Measurements from ENCODE around the gene NMNAT1.

Gene NMNAT1

GRCh38 chr1:9942939-9943788 is at the start of gene NMNAT1, which contains the start of gene LZIC:
TSS of gene NMNAT1 (plus strand) at chr1:9943475. CDS start at chr1:9972074, 28,599 bp downstream.
TSS of gene LZIC (minus strand) at chr1:9943391. CDS start at chr1:9936619, 6,772 bp downstream.
- TF ChIP-seq, protein P1, sequence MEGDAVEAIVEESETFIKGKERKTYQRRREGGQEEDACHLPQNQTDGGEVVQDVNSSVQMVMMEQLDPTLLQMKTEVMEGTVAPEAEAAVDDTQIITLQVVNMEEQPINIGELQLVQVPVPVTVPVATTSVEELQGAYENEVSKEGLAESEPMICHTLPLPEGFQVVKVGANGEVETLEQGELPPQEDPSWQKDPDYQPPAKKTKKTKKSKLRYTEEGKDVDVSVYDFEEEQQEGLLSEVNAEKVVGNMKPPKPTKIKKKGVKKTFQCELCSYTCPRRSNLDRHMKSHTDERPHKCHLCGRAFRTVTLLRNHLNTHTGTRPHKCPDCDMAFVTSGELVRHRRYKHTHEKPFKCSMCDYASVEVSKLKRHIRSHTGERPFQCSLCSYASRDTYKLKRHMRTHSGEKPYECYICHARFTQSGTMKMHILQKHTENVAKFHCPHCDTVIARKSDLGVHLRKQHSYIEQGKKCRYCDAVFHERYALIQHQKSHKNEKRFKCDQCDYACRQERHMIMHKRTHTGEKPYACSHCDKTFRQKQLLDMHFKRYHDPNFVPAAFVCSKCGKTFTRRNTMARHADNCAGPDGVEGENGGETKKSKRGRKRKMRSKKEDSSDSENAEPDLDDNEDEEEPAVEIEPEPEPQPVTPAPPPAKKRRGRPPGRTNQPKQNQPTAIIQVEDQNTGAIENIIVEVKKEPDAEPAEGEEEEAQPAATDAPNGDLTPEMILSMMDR (IDR thresholded peaks at IDR 0.05; ENCODE audit: low read depth, low read length, missing control alignments): no peak
- DNase-seq (ENCODE audit: low read depth): peak; percentile 86
- H3K4me3 ChIP-seq (ENCODE audit: low read depth, low read length): peak within 1 kb of the TSS; percentile 96

GRCh38 chr1:9894115-9894514 is 49.2 kb upstream of the NMNAT1 start:
- no peak for DNase-seq (ENCODE audit: low read depth)
- H3K4me3 ChIP-seq (ENCODE audit: low read depth, low read length): no peak overlapping the region
- TF ChIP-seq, protein P1 (IDR thresholded peaks at IDR 0.05; ENCODE audit: low read depth, low read length, missing control alignments): no peak

- DNase-seq (ENCODE audit: low read depth): peak; percentile 25
- TF ChIP-seq, protein P1 (IDR thresholded peaks at IDR 0.05; ENCODE audit: low read depth, low read length, missing control alignments): no peak
- no peak overlapping the region for H3K4me3 ChIP-seq (ENCODE audit: low read depth, low read length)
Observed at GRCh38 chr1:9900142-9901043, 42.9 kb upstream of the NMNAT1 start.

GRCh38 chr1:9901148-9902059 is 41.9 kb upstream of the NMNAT1 start:
- DNase-seq (ENCODE audit: low read depth): no peak

DNA sequence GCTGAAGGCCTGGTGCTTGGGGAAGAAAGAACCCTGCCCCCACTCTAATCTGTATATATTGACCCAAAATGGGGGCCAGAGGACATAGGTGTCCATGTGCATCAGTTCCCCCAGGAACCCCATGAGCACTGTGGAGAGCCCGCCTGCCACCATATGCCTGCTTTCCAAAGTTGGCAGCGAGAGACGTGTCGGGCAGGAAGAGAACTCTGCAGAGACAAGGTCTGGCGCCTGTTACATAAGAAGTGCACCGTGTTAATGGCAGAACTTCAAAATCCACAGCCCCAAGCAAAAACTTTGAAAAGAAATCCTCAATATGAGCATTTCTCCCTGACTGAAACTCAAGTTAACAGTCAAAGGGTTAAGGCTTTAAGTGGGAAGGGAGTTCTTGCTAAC is 41.2 kb upstream of the NMNAT1 start:
- no peak overlapping the region for H3K4me3 ChIP-seq (ENCODE audit: low read depth, low read length)
- DNase-seq (ENCODE audit: low read depth): no peak
- TF ChIP-seq, protein P1 (IDR thresholded peaks at IDR 0.05; ENCODE audit: low read depth, low read length, missing control alignments): no peak

More at GRCh38 chr1:9901148-9902059, 41.9 kb upstream of the NMNAT1 start:
- H3K4me3 ChIP-seq (ENCODE audit: low read depth, low read length): no peak overlapping the region
- TF ChIP-seq, protein P1 (IDR thresholded peaks at IDR 0.05; ENCODE audit: low read depth, low read length, missing control alignments): no peak

Data from GM12864 (cell line).